NCI-H82 treated with DMSO at 0.1 percent for 48 hours (cell line): ENCODE measurements around the gene FRS3.

Experiments
- DNase-seq: peaks from one replicate; lab custom pipeline; 2025; ENCODE audit not compliant: unreplicated experiment; lab: John Stamatoyannopoulos, UW

The FRS3 gene

GRCh38 chr6:41730531-41731436 lies 48.9 kb downstream of the FRS3 start:
- no peak for DNase-seq

- no peak for DNase-seq
Measured at GRCh38 chr6:41729624-41730023, 50.1 kb downstream of the FRS3 start.

- no peak for DNase-seq
Measured at GRCh38 chr6:41728954-41729353, 50.7 kb downstream of the FRS3 start.

GRCh38 chr6:41728073-41728936 lies 51.4 kb downstream of the FRS3 start:
- DNase-seq = no peak

GRCh38 chr6:41727705-41728072 lies 52.0 kb downstream of the FRS3 start:
- DNase-seq = no peak

GRCh38 chr6:41726876-41727275 lies 52.8 kb downstream of the FRS3 start:
- DNase-seq = no peak

- no peak for DNase-seq
Measured at GRCh38 chr6:41724586-41725501, 54.9 kb downstream of the FRS3 start.

- no peak for DNase-seq
Measured at GRCh38 chr6:41724228-41724580, 55.5 kb downstream of the FRS3 start.

GRCh38 chr6:41723530-41724227 lies 56.0 kb downstream of the FRS3 start:
- DNase-seq = peak; percentile 16

GRCh38 chr6:41722969-41723529 lies 56.7 kb downstream of the FRS3 start:
- DNase-seq = no peak

- DNase-seq = no peak
Measured at GRCh38 chr6:41721414-41721813, 58.3 kb downstream of the FRS3 start.

- DNase-seq = no peak
Measured at GRCh38 chr6:41720783-41721182, 58.9 kb downstream of the FRS3 start.

- DNase-seq = no peak
Measured at GRCh38 chr6:41720262-41720620, 59.5 kb downstream of the FRS3 start.
